ENCODE measurements around the gene STARD10.
"Not testable (repeated sequence)": the region's sequence is repeated elsewhere in the genome, so short reads cannot be mapped to it uniquely, and the experiment has no call there.

The STARD10 gene

DNA sequence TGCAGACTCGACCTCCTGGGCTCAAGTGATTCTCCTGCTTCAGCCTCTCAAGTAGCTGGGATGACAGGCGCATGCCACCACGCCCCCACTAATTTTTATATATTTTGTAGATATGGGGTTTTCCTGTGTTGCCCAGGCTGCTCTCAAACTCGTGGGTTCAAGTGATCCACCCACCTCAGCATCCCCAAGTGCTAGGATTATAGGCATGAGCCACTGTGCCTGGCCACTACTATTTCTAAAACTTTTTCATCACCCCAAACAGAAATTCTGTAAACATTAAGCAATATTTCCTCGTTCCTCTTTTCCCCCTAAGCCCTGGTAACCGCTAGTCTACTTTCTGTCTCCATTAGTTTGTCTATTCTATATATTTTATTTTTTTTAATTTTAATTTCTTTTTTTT, 11.4 kb upstream of the STARD10 start:
- no peak overlapping the region for H3K4me3 ChIP-seq (ENCODE audit: low read depth, low read length)
- DNase-seq (ENCODE audit: low read depth): no peak
- no peak for TF ChIP-seq CTCF (conservative IDR thresholded peaks at IDR 0.05; ENCODE audit: low read depth, low read length)

GRCh38 chr11:72802822-72803221, 9.0 kb upstream of the STARD10 start:
- H3K4me3 ChIP-seq (ENCODE audit: low read depth, low read length): no peak overlapping the region
- DNase-seq (ENCODE audit: low read depth): no peak
- no peak for TF ChIP-seq CTCF (conservative IDR thresholded peaks at IDR 0.05; ENCODE audit: low read depth, low read length)

DNA sequence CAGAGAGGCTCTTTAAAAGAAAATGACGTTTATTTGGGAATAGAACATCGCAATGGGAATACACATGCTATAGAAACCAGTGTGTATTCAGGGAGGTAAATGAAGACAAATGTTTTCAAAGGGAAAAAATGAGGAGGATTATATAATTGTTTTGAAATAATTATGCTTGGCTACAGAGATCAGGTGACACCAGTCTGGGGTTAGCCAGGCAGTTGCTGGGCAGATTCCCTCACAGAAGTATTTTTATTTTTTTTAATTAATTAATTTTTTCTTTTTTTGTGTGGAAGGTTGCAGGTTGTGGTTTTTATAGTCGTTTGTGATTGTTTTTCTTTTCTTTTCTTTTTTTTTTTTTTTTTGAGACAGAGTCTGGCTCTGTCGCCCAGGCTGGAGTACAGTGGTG, 5.6 kb upstream of the STARD10 start:
- H3K4me3 ChIP-seq (ENCODE audit: low read depth, low read length): no peak overlapping the region
- no peak for TF ChIP-seq CTCF (conservative IDR thresholded peaks at IDR 0.05; ENCODE audit: low read depth, low read length)
- peak; percentile 47 for DNase-seq (ENCODE audit: low read depth)

- TF ChIP-seq CTCF (conservative IDR thresholded peaks at IDR 0.05; ENCODE audit: low read depth, low read length): no peak
- DNase-seq (ENCODE audit: low read depth): no peak
- no peak overlapping the region for H3K4me3 ChIP-seq (ENCODE audit: low read depth, low read length)
These were observed 4.5 kb upstream of the STARD10 start for GRCh38 chr11:72798361-72798760.

DNA sequence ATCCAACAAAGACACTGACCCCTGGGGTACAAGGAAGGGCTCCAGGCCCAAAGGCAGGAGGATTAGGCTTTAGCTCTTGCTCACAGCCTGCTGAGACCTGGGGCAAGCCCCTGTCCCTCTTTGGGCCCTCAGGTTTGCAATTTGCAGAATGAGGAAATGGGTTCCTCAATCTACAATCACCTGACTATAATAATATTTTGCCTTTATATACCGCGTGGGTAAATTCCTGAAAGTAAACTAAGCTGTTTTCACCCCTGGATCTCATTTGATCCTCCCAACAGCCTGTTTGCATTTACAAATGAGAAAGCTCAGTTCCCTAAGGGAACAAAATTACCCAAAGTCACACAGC, 797 bp downstream of the STARD10 start:
- no peak for DNase-seq (ENCODE audit: low read depth)
- H3K4me3 ChIP-seq (ENCODE audit: low read depth, low read length): no peak overlapping the region
- TF ChIP-seq CTCF (conservative IDR thresholded peaks at IDR 0.05; ENCODE audit: low read depth, low read length): no peak

DNA sequence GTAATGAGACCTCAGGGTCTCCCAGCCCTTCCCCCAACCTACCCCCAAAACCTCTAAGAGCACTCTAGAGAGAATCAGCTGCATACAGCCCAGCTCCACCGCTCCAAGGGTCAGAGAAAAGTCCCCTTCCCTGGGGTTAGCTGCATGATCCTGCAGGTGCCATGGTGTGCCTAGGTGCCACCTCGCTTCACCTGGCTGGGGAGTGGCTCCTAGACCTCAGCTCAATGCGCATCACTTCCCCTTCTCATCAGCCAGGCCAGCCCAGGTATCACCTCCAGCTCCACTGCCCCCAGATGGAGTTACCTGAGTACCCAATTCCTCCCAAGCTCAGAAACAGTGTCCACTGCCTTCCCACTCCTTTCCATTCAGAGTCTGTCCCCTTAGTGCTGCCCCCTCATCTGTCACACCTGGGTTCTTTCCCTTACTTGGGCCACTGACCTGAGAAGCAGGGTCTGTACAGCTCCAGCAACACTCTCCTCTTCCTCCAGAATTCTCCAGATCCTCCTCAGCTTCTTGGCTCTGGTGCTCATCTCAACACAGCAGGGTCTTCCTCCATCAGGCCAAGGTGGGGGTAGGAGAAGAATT, 1.3 kb downstream of the STARD10 start:
- no peak for TF ChIP-seq CTCF (conservative IDR thresholded peaks at IDR 0.05; ENCODE audit: low read depth, low read length)
- no peak for DNase-seq (ENCODE audit: low read depth)
- no peak overlapping the region for H3K4me3 ChIP-seq (ENCODE audit: low read depth, low read length)

- H3K4me3 ChIP-seq (ENCODE audit: low read depth, low read length); DNase-seq (ENCODE audit: low read depth): not testable (repeated sequence)
These were observed 2.6 kb downstream of the STARD10 start for GRCh38 chr11:72791228-72791627.

Measured in choroid plexus epithelial cell (primary cell).